Esophagus (tissue), 2 donors: Measurements from ENCODE around the gene LILRA1. TPM values are rescaled to one million over a fixed set of nuclear protein-coding genes. Genes with fewer than 3 reads are reported as not detected.

Experiments used
- H3K27ac ChIP-seq, 2 donors: one replicate each; pipeline ENCODE4 v1.5.1; 2013; ENCODE audit warnings: low read depth in 2 of 2, mild to moderate bottlenecking in 2 of 2, inconsistent platforms in 1 of 2, low read length in 1 of 2, moderate library complexity in 1 of 2
- H3K27me3 ChIP-seq, 2 donors: one replicate each; pipeline ENCODE4 v1.6.1; 2013; ENCODE audit warnings: low read length in 2 of 2, control low read depth in 1 of 2, mild to moderate bottlenecking in 1 of 2; ENCODE audit not compliant: insufficient read depth in 2 of 2, control insufficient read depth in 1 of 2
- H3K36me3 ChIP-seq, 2 donors: one replicate each; pipeline ENCODE4 v1.6.1; 2013; ENCODE audit warnings: low read length in 1 of 2; ENCODE audit not compliant: control insufficient read depth in 2 of 2, insufficient read depth in 2 of 2
- H3K4me1 ChIP-seq, 2 donors: one replicate each; pipeline ENCODE4 v1.6.1; 2013; ENCODE audit warnings: low read length in 1 of 2; ENCODE audit not compliant: control insufficient read depth in 2 of 2, insufficient read depth in 2 of 2
- H3K4me3 ChIP-seq, 2 donors: one replicate each; pipeline ENCODE4 v1.5.1; 2013; ENCODE audit warnings: low read length in 2 of 2, mild to moderate bottlenecking in 2 of 2, low read depth in 1 of 2, moderate library complexity in 1 of 2
- H3K9me3 ChIP-seq, 2 donors: one replicate each; pipeline ENCODE4 v1.6.1; 2013; ENCODE audit warnings: mild to moderate bottlenecking in 2 of 2, low read depth in 1 of 2, low read length in 1 of 2, moderate library complexity in 1 of 2; ENCODE audit not compliant: control insufficient read depth in 2 of 2, insufficient read depth in 1 of 2
- WGBS, 2 donors: extraction: QIAGEN DNeasy Blood & Tissue Kit; methylation state at CpG; one replicate each; pipeline ENCODE4 v1.1.7; 2013; 5-methylcytosine and 5-hydroxymethylcytosine counted together
- polyA plus RNA-seq, 2 donors: library from polyadenylated mRNA; stranded (reverse); fragments of 200-250 nt; gene quantifications; one replicate each; pipeline ENCODE4 v1.2.3, GENCODE V29; 2013
- donor health status: healthy with polysubstance abuse.
- donor health status: Bipolar disorder and iron deficiency.

The LILRA1 gene
- polyA plus RNA-seq, 2 donors = 0.08 to 0.21 TPM

DNA sequence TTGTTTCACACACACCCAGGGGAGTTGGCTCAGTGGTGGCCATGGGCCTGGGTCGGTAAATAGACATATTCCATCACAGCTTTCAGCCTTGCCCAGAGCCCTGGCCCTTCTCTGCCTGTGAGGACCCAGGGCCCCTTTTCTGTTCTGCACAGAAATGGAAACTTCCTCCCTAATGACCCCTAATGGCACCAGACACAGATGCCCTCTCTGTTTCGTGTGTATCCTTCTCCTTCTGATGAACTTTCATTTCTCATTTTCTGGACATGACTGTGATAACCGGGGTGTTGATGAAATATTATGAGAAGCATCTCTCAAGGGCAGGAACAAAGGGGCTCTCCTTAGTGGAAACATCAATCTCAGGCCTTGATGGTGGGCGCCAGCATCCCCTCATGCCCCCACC lies 12.8 kb downstream of the LILRA1 start:
- 55 to 61% methylated on average over 4 of the region's 4 CpGs for WGBS, 2 donors
- Histone ChIP-seq H3K27me3 (peaks cover 0 to 4% of the 10 kb centered on the region in 2 donors), H3K4me3 (no peak overlapping the region), H3K36me3 (no peaks in the 10 kb centered on the region), H3K4me1 (no peaks in the 10 kb centered on the region), H3K27ac (no peak overlapping the region), H3K9me3 (peaks cover 0 to 9% of the 10 kb centered on the region in 2 donors)

DNA sequence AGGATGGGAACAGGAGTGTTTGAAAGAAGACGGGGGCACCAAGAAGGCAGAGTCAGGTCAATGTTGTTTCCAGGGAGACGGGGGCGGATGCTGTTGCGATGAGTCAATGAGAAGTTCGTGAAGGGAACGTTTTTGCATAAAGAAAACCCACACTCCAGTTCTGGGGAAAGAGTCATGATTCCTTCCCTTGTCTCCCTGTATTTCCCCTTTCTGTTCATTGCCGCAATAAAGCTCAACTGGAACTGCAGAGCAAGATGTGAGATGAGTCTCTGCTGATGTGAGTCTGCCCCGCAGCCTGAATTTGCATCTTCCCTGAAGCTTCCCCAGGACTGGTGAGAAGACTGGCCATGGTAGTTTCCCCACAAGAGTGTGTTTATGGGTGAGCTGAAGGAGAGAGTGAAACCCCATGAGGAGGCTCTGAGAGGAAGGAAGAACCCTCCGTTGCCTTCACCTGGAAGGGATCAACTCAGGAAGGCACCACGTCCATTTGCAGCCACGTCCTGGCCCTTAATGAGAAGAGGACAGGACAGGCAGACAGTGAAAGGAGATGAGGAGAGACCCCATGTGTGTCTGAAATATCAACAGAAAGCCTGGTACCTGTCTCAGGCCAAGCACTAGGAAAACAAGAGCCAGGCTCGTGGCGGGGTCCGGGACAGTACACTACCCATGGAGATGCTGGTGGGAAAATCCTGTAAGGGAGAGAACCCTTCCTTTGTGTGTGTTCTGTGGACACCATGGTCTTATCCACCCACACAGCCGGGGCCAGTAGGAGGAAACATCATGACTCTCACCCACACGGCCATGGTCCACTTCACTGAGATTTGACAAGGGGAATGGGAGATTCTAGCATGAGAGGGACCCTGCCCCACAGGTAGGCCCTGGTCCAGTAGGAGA lies 13.7 kb downstream of the LILRA1 start:
- H3K27ac ChIP-seq = no peak overlapping the region
- no peaks in the 10 kb centered on the region for H3K36me3 ChIP-seq
- H3K9me3 ChIP-seq = peaks cover 0 to 9% of the 10 kb centered on the region in 2 donors
- 73 to 74% methylated on average over 16 of the region's 16 CpGs for WGBS, 2 donors
- H3K4me1 ChIP-seq = no peaks in the 10 kb centered on the region
- no peak overlapping the region for H3K4me3 ChIP-seq
- H3K27me3 ChIP-seq = peaks cover 0 to 4% of the 10 kb centered on the region in 2 donors

DNA sequence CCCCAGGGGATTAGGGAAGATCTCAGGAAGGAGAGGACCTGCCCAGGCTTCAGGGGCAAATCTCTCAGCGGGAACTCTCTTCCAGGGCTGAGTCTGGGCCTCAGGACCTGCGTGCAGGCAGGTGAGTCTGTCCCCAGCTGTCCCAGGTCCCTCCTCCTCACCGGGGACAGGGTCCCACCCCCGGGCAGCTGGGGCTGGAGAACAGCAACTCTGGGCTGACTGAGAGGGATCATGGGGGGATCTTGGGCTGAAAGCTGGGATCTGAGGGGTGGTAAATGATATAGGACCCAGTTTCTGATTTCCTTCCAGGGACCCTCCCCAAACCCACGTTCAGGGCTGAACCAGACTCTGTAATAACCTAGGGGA lies 14.3 kb downstream of the LILRA1 start:
- Histone ChIP-seq H3K27ac (no peak overlapping the region), H3K4me3 (no peak overlapping the region), H3K9me3 (peaks cover 0 to 9% of the 10 kb centered on the region in 2 donors), H3K4me1 (no peaks in the 10 kb centered on the region), H3K27me3 (peaks cover 0 to 4% of the 10 kb centered on the region in 2 donors), H3K36me3 (no peaks in the 10 kb centered on the region)
- WGBS, 2 donors = 65 to 77% methylated on average over 5 of the region's 5 CpGs

DNA sequence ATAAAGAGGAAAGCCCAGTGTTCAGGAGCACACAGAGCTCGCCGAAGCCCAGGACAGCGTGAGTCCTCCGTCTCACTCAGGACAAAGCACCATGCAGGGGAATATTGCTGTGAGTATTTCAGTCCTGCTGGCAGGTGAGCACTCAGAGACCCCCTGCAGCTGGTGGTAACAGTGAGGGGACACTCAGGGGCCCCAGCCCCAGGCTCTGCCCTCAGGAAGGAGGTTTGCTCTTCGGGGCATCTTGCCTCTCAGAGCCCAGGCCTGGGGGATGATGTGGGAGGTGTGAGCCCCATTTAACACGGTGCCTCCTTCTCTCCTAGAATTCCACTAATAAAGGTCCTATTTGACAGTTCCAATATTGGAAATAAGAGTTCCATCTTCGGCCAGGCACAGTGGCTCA lies 14.8 kb downstream of the LILRA1 start:
- H3K27me3 ChIP-seq = peaks cover 0 to 4% of the 10 kb centered on the region in 2 donors
- no peaks in the 10 kb centered on the region for H3K36me3 ChIP-seq
- no peaks in the 10 kb centered on the region for H3K4me1 ChIP-seq
- 84 to 86% methylated on average over 7 of the region's 7 CpGs for WGBS, 2 donors
- no peak overlapping the region for H3K4me3 ChIP-seq
- H3K27ac ChIP-seq = no peak overlapping the region
- H3K9me3 ChIP-seq = peaks cover 0 to 9% of the 10 kb centered on the region in 2 donors

DNA sequence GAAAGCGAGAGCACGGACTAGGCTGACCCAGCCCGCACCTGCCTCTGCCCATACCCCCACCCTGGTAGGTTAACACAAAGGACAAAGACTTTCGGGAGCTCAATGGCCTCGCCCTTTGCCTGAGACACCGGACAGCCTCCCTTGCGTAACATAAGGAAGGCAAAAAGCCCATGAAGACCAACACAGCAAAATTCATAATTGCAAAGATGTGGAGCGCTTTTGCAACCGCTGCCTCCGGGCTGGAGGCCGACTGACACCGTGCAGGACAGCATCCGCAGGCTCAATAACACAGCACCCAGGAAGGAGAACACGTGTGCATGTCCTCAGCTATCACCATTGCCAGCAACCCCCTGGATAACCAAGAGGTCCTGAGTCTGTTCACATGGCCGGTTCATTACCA lies 15.4 kb downstream of the LILRA1 start:
- Histone ChIP-seq H3K4me3 (no peak overlapping the region), H3K9me3 (peaks cover 0 to 9% of the 10 kb centered on the region in 2 donors), H3K4me1 (no peaks in the 10 kb centered on the region), H3K27me3 (peaks cover 0 to 4% of the 10 kb centered on the region in 2 donors), H3K27ac (no peak overlapping the region), H3K36me3 (no peaks in the 10 kb centered on the region)
- 86 to 89% methylated on average over 15 of the region's 15 CpGs for WGBS, 2 donors

DNA sequence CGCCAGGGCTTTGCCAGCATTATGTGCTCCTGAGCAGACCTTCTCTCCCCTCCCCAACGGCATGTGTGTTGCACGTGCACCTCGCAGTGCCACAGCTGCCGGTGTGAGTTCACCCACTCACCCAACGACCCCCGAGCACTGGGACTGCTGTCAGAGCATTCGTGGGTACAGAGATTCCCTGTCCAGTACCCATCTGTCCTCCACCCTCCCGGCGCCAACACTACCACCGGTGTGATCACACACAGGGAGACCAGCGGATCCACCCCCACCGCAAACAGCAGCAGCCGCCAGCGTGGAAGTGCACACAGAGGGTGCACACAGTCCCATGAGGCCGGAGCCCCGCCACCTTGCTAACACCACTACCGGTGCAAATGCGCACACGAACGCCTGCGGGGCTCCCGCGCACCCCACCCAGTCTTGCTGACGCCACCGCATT lies 15.9 kb downstream of the LILRA1 start:
- no peak overlapping the region for H3K27ac ChIP-seq
- H3K9me3 ChIP-seq = peaks cover 0 to 9% of the 10 kb centered on the region in 2 donors
- peaks cover 0 to 4% of the 10 kb centered on the region in 2 donors for H3K27me3 ChIP-seq
- H3K4me3 ChIP-seq = no peak overlapping the region
- no peaks in the 10 kb centered on the region for H3K4me1 ChIP-seq
- WGBS, 2 donors = 87 to 88% methylated on average over 26 of the region's 26 CpGs
- no peaks in the 10 kb centered on the region for H3K36me3 ChIP-seq

DNA sequence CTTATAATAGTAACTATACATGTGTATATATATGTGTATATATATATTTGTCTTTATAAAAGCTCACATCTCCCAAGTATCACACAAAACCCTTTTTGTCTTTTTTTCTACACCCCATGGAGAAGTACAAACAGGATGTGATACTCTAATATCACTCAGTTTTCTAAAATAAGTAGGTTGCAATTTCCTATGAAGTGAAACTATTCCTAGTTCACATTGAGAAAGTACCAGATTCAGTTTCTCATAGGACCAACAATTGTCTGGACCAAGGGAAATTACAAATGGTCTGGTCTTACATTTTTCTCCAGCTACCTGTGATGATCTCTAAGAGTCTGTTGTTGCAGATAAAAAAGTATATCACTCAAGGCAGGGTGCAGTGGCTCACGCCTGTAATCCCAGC lies 19.0 kb downstream of the LILRA1 start:
- WGBS, 2 donors = 76 to 86% methylated on average over 1 of the region's 1 CpG
- Histone ChIP-seq H3K4me1 (no peaks in the 10 kb centered on the region), H3K4me3 (no peak overlapping the region), H3K36me3 (no peaks in the 10 kb centered on the region), H3K9me3 (peaks cover 0 to 9% of the 10 kb centered on the region in 2 donors), H3K27ac (no peak overlapping the region), H3K27me3 (peaks cover 0 to 4% of the 10 kb centered on the region in 2 donors)

DNA sequence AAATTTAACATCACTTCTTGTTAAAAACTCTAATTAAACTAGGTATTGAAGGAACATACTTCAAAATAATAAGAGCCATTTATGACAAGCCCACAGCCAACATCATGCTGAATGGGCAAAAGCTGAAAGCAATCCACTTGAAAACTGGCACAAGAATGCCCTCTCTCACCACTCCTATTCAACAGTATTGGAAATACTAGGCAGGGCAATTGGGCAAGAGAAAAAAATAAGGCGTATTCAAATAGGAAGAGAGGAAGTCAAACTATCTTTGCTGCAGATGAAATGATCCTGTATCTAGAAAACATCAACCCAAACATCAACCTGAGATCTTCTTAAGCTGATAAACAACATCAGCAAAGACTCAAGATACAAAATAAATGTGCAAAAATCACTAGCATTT lies 21.3 kb downstream of the LILRA1 start:
- Histone ChIP-seq H3K4me3 (no peak overlapping the region), H3K4me1 (no peaks in the 10 kb centered on the region), H3K36me3 (no peaks in the 10 kb centered on the region), H3K27me3 (no peaks in the 10 kb centered on the region), H3K9me3 (no peaks in the 10 kb centered on the region), H3K27ac (no peak overlapping the region)
- WGBS, 2 donors = 83 to 94% methylated on average over 1 of the region's 1 CpG

DNA sequence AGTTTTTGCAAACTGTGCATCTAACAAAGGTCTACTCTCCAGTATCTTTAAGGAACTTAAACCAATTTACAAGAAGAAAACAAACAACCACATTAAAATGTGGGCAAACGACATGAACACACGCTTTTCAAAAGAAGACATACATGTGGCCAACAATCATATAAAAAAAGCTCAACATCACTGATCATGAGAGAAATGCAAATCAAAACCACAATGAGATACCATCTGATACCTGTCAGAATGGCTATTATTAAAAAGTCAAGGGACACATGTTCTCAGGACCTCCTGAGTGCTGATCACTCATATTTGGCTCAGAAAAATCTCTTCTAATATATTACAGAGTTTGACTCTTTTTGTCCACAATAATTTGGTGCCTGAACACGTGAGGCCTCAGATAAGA lies 22.6 kb downstream of the LILRA1 start:
- no peak overlapping the region for H3K27ac ChIP-seq

More for the DNA sequence above, 22.6 kb downstream of the LILRA1 start:
- 57 to 61% methylated on average over 3 of the region's 3 CpGs for WGBS, 2 donors
- no peaks in the 10 kb centered on the region for H3K27me3 ChIP-seq
- no peak overlapping the region for H3K4me3 ChIP-seq
- H3K36me3 ChIP-seq = no peaks in the 10 kb centered on the region
- H3K9me3 ChIP-seq = no peaks in the 10 kb centered on the region
- H3K4me1 ChIP-seq = no peaks in the 10 kb centered on the region
